Measurements from ENCODE around the gene SLC27A1.

GRCh38 chr19:17457616-17458015 is 12.7 kb upstream of the SLC27A1 start:
- no peak for TF ChIP-seq KLF16 (tag by site-specific recombination; IDR thresholded peaks at IDR 0.05)
- TF ChIP-seq CTCF (tag by site-specific recombination; IDR thresholded peaks at IDR 0.05): no peak
- TF ChIP-seq ZNF133 (tag by site-specific recombination; IDR thresholded peaks at IDR 0.05): no peak
- TF ChIP-seq, protein P1, sequence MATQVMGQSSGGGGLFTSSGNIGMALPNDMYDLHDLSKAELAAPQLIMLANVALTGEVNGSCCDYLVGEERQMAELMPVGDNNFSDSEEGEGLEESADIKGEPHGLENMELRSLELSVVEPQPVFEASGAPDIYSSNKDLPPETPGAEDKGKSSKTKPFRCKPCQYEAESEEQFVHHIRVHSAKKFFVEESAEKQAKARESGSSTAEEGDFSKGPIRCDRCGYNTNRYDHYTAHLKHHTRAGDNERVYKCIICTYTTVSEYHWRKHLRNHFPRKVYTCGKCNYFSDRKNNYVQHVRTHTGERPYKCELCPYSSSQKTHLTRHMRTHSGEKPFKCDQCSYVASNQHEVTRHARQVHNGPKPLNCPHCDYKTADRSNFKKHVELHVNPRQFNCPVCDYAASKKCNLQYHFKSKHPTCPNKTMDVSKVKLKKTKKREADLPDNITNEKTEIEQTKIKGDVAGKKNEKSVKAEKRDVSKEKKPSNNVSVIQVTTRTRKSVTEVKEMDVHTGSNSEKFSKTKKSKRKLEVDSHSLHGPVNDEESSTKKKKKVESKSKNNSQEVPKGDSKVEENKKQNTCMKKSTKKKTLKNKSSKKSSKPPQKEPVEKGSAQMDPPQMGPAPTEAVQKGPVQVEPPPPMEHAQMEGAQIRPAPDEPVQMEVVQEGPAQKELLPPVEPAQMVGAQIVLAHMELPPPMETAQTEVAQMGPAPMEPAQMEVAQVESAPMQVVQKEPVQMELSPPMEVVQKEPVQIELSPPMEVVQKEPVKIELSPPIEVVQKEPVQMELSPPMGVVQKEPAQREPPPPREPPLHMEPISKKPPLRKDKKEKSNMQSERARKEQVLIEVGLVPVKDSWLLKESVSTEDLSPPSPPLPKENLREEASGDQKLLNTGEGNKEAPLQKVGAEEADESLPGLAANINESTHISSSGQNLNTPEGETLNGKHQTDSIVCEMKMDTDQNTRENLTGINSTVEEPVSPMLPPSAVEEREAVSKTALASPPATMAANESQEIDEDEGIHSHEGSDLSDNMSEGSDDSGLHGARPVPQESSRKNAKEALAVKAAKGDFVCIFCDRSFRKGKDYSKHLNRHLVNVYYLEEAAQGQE (tag by site-specific recombination; IDR thresholded peaks at IDR 0.05): no peak
- TF ChIP-seq IKZF3 (tag by site-specific recombination; IDR thresholded peaks at IDR 0.05): no peak
- no peak for TF ChIP-seq ZNF791 (tag by site-specific recombination; IDR thresholded peaks at IDR 0.05)
- no peak for TF ChIP-seq ZNF157 (tag by site-specific recombination; IDR thresholded peaks at IDR 0.05)
- TF ChIP-seq, protein P2, sequence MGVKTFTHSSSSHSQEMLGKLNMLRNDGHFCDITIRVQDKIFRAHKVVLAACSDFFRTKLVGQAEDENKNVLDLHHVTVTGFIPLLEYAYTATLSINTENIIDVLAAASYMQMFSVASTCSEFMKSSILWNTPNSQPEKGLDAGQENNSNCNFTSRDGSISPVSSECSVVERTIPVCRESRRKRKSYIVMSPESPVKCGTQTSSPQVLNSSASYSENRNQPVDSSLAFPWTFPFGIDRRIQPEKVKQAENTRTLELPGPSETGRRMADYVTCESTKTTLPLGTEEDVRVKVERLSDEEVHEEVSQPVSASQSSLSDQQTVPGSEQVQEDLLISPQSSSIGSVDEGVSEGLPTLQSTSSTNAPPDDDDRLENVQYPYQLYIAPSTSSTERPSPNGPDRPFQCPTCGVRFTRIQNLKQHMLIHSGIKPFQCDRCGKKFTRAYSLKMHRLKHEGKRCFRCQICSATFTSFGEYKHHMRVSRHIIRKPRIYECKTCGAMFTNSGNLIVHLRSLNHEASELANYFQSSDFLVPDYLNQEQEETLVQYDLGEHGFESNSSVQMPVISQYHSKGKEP (tag by site-specific recombination; IDR thresholded peaks at IDR 0.05): no peak
- no peak for TF ChIP-seq FEZF1 (tag by site-specific recombination; IDR thresholded peaks at IDR 0.05)
- TF ChIP-seq ZNF274 (IDR thresholded peaks at IDR 0.05; ENCODE audit: low read length): no peak
- TF ChIP-seq ZNF274 (tag by site-specific recombination; IDR thresholded peaks at IDR 0.05; ENCODE audit: borderline replicate concordance): no peak
